ENCODE data around the gene KCNJ10. TPM values are rescaled to one million over a fixed set of nuclear protein-coding genes. Genes with fewer than 3 reads are reported as not detected.

KCNJ10 gene
- total RNA-seq, 1 donor from 2014 or later: not detected

- Histone ChIP-seq H3K27me3 (no peaks in the 10 kb centered on the region), H3K36me3 (no peaks in the 10 kb centered on the region), H3K4me3 (no peak overlapping the region), H3K27ac (no peak overlapping the region), H3K9me3 (no peaks in the 10 kb centered on the region), H3K4me1 (no peaks in the 10 kb centered on the region)
- no peak for TF ChIP-seq CTCF (IDR thresholded peaks at IDR 0.05)
- DNase-seq: no peak
- ATAC-seq: no peak
- intact Hi-C loops (cut with DNase I): no loop called here
Observed at GRCh38 chr1:160022330-160023310, 47.3 kb downstream of the KCNJ10 start.

GRCh38 chr1:160021376-160022074 lies 48.4 kb downstream of the KCNJ10 start:
- H3K27me3 ChIP-seq: no peaks in the 10 kb centered on the region
- no peak for ATAC-seq
- no peak for TF ChIP-seq CTCF (IDR thresholded peaks at IDR 0.05)
- no peak for DNase-seq
- no peak overlapping the region for H3K27ac ChIP-seq
- no peaks in the 10 kb centered on the region for H3K9me3 ChIP-seq
- no peak overlapping the region for H3K4me3 ChIP-seq
- intact Hi-C loops (cut with DNase I): no loop called here
- H3K4me1 ChIP-seq: no peaks in the 10 kb centered on the region
- no peaks in the 10 kb centered on the region for H3K36me3 ChIP-seq

- Histone ChIP-seq H3K36me3 (no peaks in the 10 kb centered on the region), H3K4me3 (no peak overlapping the region), H3K9me3 (no peaks in the 10 kb centered on the region), H3K27ac (no peak overlapping the region), H3K27me3 (no peaks in the 10 kb centered on the region), H3K4me1 (no peaks in the 10 kb centered on the region)
- no peak for TF ChIP-seq CTCF (IDR thresholded peaks at IDR 0.05)
- no peak for ATAC-seq
- no peak for DNase-seq
- intact Hi-C loops (cut with DNase I): no loop called here
Observed at GRCh38 chr1:160020196-160020595, 49.8 kb downstream of the KCNJ10 start.

GRCh38 chr1:160018900-160019299 lies 51.1 kb downstream of the KCNJ10 start:
- ATAC-seq (no peak), DNase-seq (no peak)
- Histone ChIP-seq H3K9me3 (no peaks in the 10 kb centered on the region), H3K27ac (no peak overlapping the region), H3K27me3 (no peaks in the 10 kb centered on the region), H3K36me3 (no peaks in the 10 kb centered on the region), H3K4me3 (no peak overlapping the region), H3K4me1 (no peaks in the 10 kb centered on the region)
- intact Hi-C loops (cut with DNase I): no loop called here
- no peak for TF ChIP-seq CTCF (IDR thresholded peaks at IDR 0.05)

GRCh38 chr1:160018347-160018746 lies 51.6 kb downstream of the KCNJ10 start:
- H3K27me3 ChIP-seq: no peaks in the 10 kb centered on the region
- H3K36me3 ChIP-seq: no peaks in the 10 kb centered on the region
- H3K27ac ChIP-seq: no peak overlapping the region
- no peaks in the 10 kb centered on the region for H3K9me3 ChIP-seq
- no peaks in the 10 kb centered on the region for H3K4me1 ChIP-seq
- intact Hi-C loops (cut with DNase I): no loop called here
- no peak for TF ChIP-seq CTCF (IDR thresholded peaks at IDR 0.05)
- DNase-seq: no peak
- H3K4me3 ChIP-seq: no peak overlapping the region
- ATAC-seq: no peak
